HG02885 (cell line): ENCODE results near the gene COASY.
"Not testable (repeated sequence)": the region's sequence is repeated elsewhere in the genome, so short reads cannot be mapped to it uniquely, and the experiment has no call there.

Experiments
- ATAC-seq: cut with Tn5 transposase; IDR thresholded peaks from one replicate; pipeline ENCODE4 v1.9.1; 2021; ENCODE audit warnings: mild to moderate bottlenecking; ENCODE audit not compliant: unreplicated experiment, poor library complexity

COASY gene

GRCh38 chr17:42548993-42549755 lies 12.8 kb upstream of the COASY start:
- ATAC-seq: no peak

GRCh38 chr17:42552736-42553135 lies 9.2 kb upstream of the COASY start, which contains the start of gene HSD17B1:
HSD17B1 (plus strand) TSS chr17:42552923; CDS start chr17:42552934, 11 bp downstream.
- not testable (repeated sequence) for ATAC-seq

GRCh38 chr17:42553161-42553818 lies 8.7 kb upstream of the COASY start:
- ATAC-seq: no peak

GRCh38 chr17:42553866-42554249 lies 8.1 kb upstream of the COASY start:
- ATAC-seq: no peak

GRCh38 chr17:42554250-42555121 lies 7.5 kb upstream of the COASY start:
- ATAC-seq: peak; percentile 78

GRCh38 chr17:42555122-42555622 lies 6.8 kb upstream of the COASY start:
- no peak for ATAC-seq

- ATAC-seq: not testable (repeated sequence)
Observed at GRCh38 chr17:42555961-42556617, 5.9 kb upstream of the COASY start.

- ATAC-seq: no peak
Observed at GRCh38 chr17:42559075-42559474, 2.9 kb upstream of the COASY start.

- ATAC-seq: no peak
Observed at GRCh38 chr17:42560246-42560645, 1.7 kb upstream of the COASY start.

GRCh38 chr17:42562388-42563142 lies 617 bp downstream of the COASY start:
- ATAC-seq: no peak

GRCh38 chr17:42563143-42563509 lies 1.2 kb downstream of the COASY start:
- ATAC-seq: no peak

GRCh38 chr17:42563543-42563942 lies 1.6 kb downstream of the COASY start:
- ATAC-seq: no peak

GRCh38 chr17:42563950-42564349 lies 2.0 kb downstream of the COASY start:
- ATAC-seq: no peak

GRCh38 chr17:42564815-42565522 lies 3.0 kb downstream of the COASY start:
- ATAC-seq: no peak

- ATAC-seq: no peak
Observed at GRCh38 chr17:42565523-42566214, 3.7 kb downstream of the COASY start.

GRCh38 chr17:42566215-42566882 lies 4.4 kb downstream of the COASY start:
- no peak for ATAC-seq

GRCh38 chr17:42566883-42567573 lies 5.1 kb downstream of the COASY start, which contains the start of gene MLX:
MLX (plus strand) TSS chr17:42567100; CDS start chr17:42567125, 25 bp downstream.
- ATAC-seq: peak; percentile 72
